Mucosa of stomach (tissue), 1 donor: ENCODE results near the gene IDI2.

Source experiments
- H3K27me3 ChIP-seq: one replicate; pipeline ENCODE4 v1.7.0; 2013; ENCODE audit warnings: mild to moderate bottlenecking, low read length; ENCODE audit not compliant: control insufficient read depth, insufficient read depth
- H3K36me3 ChIP-seq: one replicate; pipeline ENCODE4 v1.7.0; 2013; ENCODE audit warnings: low read length; ENCODE audit not compliant: control insufficient read depth, insufficient read depth
- H3K4me1 ChIP-seq: one replicate; pipeline ENCODE4 v1.7.0; 2013; ENCODE audit warnings: mild to moderate bottlenecking, low read length; ENCODE audit not compliant: control insufficient read depth, insufficient read depth
- H3K4me3 ChIP-seq: one replicate; pipeline ENCODE4 v1.7.0; 2013; ENCODE audit warnings: low read length
- H3K9ac ChIP-seq: one replicate; pipeline ENCODE4 v1.7.0; 2013; ENCODE audit warnings: mild to moderate bottlenecking, low read length, moderate library complexity
- H3K9me3 ChIP-seq: one replicate; pipeline ENCODE4 v1.7.0; 2013; ENCODE audit warnings: mild to moderate bottlenecking, low read length, moderate library complexity; ENCODE audit not compliant: control insufficient read depth
- donor health status: Pancreatic carcinoma.

Gene IDI2

DNA sequence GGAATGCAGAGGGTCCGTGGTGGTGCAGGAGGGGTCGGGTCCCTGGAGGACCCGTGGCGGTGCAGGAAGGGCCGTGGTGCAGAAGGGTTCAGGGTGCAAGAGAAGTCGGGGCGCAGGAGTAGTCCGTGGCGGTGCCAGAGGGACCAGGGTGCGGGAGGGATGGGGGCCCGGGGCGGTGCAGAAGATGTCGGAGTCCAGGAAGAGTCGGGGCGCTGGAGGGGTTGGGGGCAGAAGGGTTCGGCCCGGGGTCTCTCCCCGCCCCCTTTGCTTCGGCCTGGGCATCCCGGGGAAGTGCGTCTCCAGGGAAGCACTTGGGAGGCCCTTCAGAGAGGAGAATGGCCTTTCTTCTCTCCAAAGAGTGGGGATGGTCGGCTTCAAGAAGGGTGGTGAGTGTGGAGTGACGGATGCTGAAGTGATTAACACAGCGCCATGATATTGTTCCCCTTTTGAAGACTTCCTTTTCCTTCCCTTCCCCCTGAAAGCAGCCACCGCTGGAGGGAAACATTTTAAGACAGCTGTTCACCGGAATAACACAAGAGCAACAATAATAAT is 31.5 kb upstream of the IDI2 start:
- H3K9ac ChIP-seq: peak overlapping the region; percentile 82
- H3K27me3 ChIP-seq: no peaks in the 10 kb centered on the region
- H3K4me3 ChIP-seq: peak overlapping the region; percentile 75
- H3K36me3 ChIP-seq: no peaks in the 10 kb centered on the region
- no peaks in the 10 kb centered on the region for H3K9me3 ChIP-seq
- peaks cover 26% of the 10 kb centered on the region for H3K4me1 ChIP-seq

DNA sequence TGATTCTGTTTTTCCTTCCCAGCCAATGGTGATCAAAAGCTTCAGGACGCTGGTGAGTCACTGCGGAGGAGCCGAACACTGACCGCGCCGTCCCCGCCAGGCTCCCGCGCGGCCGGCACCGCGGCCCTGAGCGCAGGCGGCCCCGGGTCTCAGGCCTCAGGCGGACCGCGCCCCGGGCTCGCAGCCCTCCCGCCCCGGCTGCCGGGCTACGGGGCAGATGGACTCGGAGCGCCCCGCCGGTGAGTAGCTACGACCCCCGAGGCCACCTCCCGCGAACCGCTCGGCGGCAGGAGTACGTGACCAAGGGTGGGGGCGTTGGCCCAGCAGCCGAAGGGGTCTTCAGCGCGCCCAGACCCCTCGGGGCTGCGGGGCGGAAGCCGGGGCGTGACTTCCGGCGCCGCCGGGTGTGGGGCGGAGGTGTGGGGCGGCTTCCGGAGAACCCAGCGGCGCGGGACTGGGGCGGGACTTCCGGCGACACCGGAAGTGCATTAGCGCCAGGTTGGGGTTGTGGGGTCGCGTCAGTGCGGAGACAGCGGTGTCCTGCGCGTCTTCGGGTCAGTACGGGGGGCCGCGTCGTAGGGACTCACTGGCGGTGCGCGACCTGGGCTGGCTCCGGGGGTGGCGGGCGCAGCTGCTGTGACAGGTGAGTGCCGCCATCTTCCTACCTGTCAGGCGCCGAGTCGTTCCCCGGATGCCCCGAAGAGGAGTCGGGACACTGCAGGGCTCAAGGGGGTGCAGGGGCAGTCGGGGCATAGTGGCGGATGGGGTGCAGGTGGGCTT is 30.9 kb upstream of the IDI2 start, which contains the start of gene WDR37:
WDR37 (plus strand) TSS at position 60 of the 780 bp plus-strand sequence. CDS start 15,771 bp downstream, outside the sequence.
- Histone ChIP-seq H3K9me3 (no peaks in the 10 kb centered on the region), H3K36me3 (no peaks in the 10 kb centered on the region), H3K9ac (peak within 1 kb of the TSS; percentile 82), H3K27me3 (no peaks in the 10 kb centered on the region), H3K4me3 (peak within 1 kb of the TSS; percentile 75), H3K4me1 (peaks cover 20% of the 10 kb centered on the region)

DNA sequence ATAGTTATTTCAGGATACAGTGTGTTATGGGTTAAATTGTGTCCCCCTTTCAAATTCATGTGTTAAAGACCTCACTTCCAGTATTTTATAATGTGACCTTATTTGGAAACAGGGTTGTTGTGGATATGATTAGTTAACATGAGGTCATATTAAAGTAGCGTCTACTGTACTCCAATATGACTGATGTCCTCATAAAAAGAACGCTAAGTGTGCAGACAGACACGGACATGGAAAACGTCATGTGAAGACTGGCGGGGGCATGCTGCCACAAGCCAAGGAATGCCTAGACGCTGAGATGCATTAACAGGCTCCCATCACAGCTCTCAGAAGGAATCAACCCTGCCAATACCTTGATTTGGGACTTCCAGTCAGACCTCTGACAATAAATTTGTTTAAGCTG is 29.0 kb upstream of the IDI2 start:
- H3K27me3 ChIP-seq: no peaks in the 10 kb centered on the region
- peaks cover 17% of the 10 kb centered on the region for H3K4me1 ChIP-seq
- no peak overlapping the region for H3K9ac ChIP-seq
- no peaks in the 10 kb centered on the region for H3K9me3 ChIP-seq
- no peak overlapping the region for H3K4me3 ChIP-seq
- H3K36me3 ChIP-seq: no peaks in the 10 kb centered on the region

DNA sequence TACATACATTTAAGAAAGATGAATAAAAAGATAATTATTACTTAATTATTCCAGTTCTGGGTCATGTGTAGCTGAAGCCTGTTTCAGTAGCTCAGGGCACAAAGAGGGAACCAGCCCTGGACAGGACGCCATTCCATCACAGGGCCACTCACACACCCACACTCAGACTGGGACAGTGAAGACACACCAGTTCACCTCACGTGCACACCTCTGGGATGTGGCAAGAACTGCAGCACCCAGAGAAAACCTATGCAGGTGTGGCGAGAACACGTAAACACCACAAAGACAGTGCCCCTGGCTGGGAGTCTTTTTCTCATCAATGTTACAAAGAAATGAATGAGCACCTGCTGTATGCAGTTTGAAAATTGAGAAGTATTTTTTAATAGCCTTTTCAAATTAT is 24.9 kb upstream of the IDI2 start:
- Histone ChIP-seq H3K27me3 (no peaks in the 10 kb centered on the region), H3K4me1 (peaks cover 10% of the 10 kb centered on the region), H3K36me3 (no peaks in the 10 kb centered on the region), H3K9ac (no peak overlapping the region), H3K9me3 (no peaks in the 10 kb centered on the region), H3K4me3 (no peak overlapping the region)

DNA sequence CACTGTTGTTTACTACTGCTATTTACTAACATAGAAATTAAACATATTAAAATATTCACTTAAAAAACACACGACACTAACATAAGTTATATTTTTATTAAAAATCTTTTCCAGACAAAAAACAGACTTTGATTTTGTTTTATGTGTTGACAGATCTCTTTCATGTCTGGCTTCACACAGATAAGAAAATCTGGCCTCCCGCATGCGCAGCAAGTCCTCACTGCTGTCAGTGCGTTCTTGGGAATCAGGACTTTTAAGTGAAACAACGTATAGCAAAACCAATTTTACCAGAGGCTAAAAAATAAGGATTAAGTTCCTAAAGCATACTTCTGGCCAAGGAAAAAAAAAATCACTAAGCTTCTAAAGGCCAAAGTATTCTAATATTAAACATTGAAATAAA is 24.5 kb upstream of the IDI2 start:
- Histone ChIP-seq H3K4me3 (peak overlapping the region; percentile 68), H3K9ac (peak overlapping the region; percentile 69)

DNA sequence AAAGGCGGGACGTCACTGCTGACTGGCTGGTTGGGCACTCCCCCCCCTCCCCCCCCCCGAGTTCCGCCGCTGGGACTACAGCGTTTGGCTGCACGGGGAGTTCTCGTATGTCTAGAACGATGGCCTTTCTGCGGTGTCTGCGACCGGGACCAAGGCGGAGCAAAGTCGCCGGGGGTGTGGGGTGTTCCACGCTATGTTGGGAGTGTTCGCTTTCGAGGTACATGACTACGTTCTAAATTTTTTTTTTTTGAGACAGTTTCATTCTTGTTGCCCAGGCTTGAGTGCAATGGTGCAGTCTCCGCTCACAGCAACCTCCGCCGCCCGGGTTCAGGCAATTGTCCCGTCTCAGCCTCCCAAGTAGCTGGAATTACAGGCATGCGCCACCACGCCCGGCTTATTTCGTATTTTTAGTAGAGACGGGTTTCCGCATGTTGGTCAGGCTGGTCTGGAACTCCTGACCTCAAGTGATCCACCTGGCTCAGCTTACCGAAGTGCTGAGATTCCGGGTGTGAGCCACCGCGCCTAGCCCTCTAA is 23.8 kb upstream of the IDI2 start:
- Histone ChIP-seq H3K36me3 (no peaks in the 10 kb centered on the region), H3K9ac (peak overlapping the region; percentile 69), H3K9me3 (no peaks in the 10 kb centered on the region), H3K27me3 (no peaks in the 10 kb centered on the region), H3K4me3 (peak overlapping the region; percentile 68), H3K4me1 (peaks cover 4% of the 10 kb centered on the region)

More for the DNA sequence above, 24.5 kb upstream of the IDI2 start:
- Histone ChIP-seq H3K36me3 (no peaks in the 10 kb centered on the region), H3K4me1 (peaks cover 8% of the 10 kb centered on the region), H3K27me3 (no peaks in the 10 kb centered on the region), H3K9me3 (no peaks in the 10 kb centered on the region)

DNA sequence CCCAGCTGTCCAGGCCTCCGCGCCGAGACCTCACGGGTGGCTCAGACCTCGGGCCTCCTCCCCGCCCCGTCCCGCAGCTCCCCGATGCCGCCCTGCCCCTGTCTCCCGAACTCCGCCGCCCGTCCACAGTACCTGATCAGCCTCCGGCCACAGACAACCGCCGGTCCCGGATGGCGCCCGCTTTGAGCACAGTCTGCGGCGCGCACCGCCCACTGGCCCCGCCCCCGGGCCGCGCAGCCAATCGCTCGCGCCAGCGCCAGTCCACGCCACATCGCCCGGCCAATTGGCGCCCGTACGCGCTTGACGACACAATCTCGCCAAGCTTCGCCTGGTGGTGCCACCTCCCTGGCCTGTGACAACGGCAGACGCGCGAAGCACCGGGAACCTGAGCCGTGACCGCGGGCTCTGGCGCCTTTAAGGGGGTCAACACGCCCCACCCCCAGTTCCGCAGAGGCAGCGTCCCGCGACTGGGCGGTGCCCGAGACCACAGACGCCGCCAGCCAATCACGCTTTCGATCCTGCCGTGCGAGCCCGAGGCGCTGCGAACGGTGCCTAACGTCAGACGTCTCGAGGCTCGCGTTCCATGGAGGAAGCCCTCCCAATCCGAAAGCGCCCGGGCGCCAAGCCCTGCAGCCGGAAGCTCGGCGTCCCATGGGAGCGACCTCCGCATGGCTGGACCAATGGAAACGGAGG is 23.2 kb upstream of the IDI2 start, which contains the start of gene IDI1:
IDI1 (minus strand) TSS at position 388 of the 693 bp plus-strand sequence; CDS start at position 272, 116 bp downstream.
- Histone ChIP-seq H3K4me3 (peak within 1 kb of the TSS; percentile 68), H3K9me3 (no peaks in the 10 kb centered on the region), H3K27me3 (no peaks in the 10 kb centered on the region), H3K36me3 (no peaks in the 10 kb centered on the region), H3K9ac (peak within 1 kb of the TSS; percentile 81), H3K4me1 (peaks cover 4% of the 10 kb centered on the region)

DNA sequence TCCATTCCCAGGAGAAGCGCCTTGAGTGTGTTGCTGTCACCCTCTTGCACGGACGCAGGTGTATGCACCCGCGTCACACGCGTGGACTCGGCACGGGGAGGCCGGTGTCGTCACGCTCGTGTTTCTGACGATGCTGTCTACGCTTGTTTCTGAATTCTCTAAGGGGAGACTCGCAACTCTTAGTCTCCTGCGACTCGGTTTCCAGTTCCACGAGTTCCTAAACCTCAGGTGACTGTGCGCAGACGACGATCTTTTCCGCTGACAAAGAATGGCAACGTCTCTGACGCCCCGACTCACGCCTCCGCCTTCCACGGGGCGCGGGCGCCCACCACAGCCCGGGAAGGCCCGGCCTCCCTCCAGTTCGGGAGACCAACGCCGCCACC is 22.7 kb upstream of the IDI2 start:
- peak overlapping the region; percentile 52 for H3K4me3 ChIP-seq
- no peaks in the 10 kb centered on the region for H3K27me3 ChIP-seq
- peak overlapping the region; percentile 81 for H3K9ac ChIP-seq
- peaks cover 4% of the 10 kb centered on the region for H3K4me1 ChIP-seq
- H3K36me3 ChIP-seq: peaks cover 2% of the 10 kb centered on the region
- H3K9me3 ChIP-seq: no peaks in the 10 kb centered on the region

DNA sequence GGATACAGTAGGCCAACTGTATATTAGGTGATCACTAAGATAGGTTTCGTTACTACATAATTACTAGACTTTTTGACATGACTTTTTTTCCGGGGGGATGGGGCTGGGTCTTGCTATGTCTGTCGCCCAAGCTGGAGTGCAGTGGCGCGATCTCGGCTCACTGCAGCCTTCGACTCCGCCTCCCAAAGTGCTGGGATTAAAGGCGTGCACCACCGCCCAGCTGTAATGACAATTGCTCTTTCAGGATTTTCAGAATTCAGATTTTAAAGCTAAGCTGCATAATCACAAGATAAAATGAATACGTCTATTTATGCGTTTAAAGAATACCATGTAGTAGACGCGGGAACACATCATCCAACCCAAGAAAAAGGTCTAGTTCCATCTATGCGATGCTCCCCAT is 22.3 kb upstream of the IDI2 start:
- H3K36me3 ChIP-seq: peaks cover 5% of the 10 kb centered on the region
- no peaks in the 10 kb centered on the region for H3K9me3 ChIP-seq
- H3K27me3 ChIP-seq: no peaks in the 10 kb centered on the region
- peak overlapping the region; percentile 81 for H3K9ac ChIP-seq
- H3K4me1 ChIP-seq: peaks cover 4% of the 10 kb centered on the region
- peak overlapping the region; percentile 52 for H3K4me3 ChIP-seq

DNA sequence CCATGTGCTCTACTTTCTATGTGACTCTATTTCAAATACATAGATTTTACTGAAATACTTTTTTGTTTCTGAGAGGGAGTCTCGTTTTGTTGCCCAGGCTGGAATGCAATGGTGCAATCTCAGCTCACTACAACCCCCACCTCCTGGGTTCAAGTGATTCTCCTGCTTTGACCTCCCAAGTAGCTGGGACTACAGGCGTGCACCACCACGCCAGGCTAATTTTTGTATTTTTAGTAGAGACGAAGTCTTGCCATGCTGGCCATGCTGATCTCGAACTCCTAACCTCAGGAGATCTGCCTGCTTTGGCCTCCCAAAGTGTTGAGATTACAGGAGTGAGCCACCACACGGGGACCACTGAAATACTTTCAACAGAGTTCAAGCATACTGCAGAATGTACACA is 19.8 kb upstream of the IDI2 start:
- no peaks in the 10 kb centered on the region for H3K27me3 ChIP-seq
- no peak overlapping the region for H3K4me3 ChIP-seq
- peaks cover 5% of the 10 kb centered on the region for H3K36me3 ChIP-seq
- H3K4me1 ChIP-seq: peaks cover 4% of the 10 kb centered on the region
- no peak overlapping the region for H3K9ac ChIP-seq
- no peaks in the 10 kb centered on the region for H3K9me3 ChIP-seq

DNA sequence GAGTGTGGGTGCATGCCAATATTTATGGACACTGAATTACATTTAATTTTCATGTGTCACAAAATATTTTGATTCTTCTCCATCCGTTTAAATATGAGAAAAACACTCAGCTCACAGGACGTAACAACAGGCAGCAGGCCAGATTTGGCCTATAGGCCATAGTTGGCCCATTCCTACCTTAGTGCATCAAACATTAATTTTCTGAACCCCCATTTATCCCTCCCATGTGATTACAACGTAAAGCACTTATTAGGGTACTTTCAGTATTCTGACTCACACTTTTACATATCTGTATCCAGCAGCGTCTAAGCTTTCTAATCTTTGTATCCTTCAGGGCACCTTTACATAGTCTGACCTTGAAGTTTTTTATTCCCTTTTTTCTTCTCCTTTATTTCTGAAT is 19.3 kb upstream of the IDI2 start:
- peaks cover 5% of the 10 kb centered on the region for H3K36me3 ChIP-seq
- no peaks in the 10 kb centered on the region for H3K9me3 ChIP-seq
- H3K4me1 ChIP-seq: peaks cover 4% of the 10 kb centered on the region
- H3K9ac ChIP-seq: no peak overlapping the region
- H3K4me3 ChIP-seq: no peak overlapping the region
- no peaks in the 10 kb centered on the region for H3K27me3 ChIP-seq

DNA sequence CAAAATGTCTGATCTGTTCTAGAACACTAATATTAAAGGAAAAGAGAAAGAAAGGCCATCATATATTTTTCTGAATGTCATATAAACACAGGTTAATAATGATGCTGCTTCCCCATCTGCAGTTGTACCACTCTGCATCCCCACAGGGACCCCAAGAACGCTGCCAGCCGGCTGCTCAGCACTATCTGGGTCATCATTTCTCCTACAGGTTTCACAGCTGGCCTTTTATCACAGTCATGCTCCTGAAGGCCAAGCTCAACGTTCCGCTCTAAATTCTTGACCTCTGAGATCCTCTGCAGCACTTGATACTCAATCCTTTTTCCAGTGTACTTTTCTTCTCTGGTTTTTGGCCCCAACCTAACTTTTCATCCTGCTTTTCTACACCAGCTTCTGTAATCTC is 18.5 kb upstream of the IDI2 start:
- Histone ChIP-seq H3K27me3 (no peaks in the 10 kb centered on the region), H3K9me3 (no peaks in the 10 kb centered on the region), H3K36me3 (peaks cover 5% of the 10 kb centered on the region), H3K4me1 (peaks cover 4% of the 10 kb centered on the region), H3K4me3 (no peak overlapping the region), H3K9ac (peak overlapping the region; percentile 33)
